ENCODE results near the gene TRIL.
A peak's percentile ranks its signal among the peaks of the same experiment; 100 is the strongest.

TRIL gene

DNA sequence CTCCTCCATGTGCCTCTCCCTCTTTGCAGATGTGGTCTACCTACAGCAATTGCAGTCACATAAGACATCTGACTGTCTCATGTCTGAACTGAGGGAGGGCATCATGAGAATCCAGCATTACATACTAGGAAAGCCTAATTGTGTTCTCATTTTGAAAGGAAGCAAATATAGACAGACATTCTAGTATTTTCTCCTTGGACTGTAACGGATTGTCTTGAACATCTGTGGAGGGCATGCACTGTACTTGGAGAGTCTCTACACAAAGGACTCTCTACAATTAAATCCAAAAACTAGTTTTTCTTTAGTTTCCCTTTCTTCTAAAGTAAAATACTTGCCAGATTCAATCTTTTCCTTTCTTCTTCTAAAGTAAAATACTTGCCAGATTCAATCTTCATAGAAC, 34.7 kb upstream of the TRIL start:
- no peaks in the 10 kb centered on the region for H3K36me3 ChIP-seq (ENCODE audit: insufficient read depth, low read length)
- no peaks in the 10 kb centered on the region for H3K27me3 ChIP-seq (ENCODE audit: control insufficient read depth, insufficient read depth, low read length)
- no peak overlapping the region for H3K4me3 ChIP-seq (ENCODE audit: low read length)

DNA sequence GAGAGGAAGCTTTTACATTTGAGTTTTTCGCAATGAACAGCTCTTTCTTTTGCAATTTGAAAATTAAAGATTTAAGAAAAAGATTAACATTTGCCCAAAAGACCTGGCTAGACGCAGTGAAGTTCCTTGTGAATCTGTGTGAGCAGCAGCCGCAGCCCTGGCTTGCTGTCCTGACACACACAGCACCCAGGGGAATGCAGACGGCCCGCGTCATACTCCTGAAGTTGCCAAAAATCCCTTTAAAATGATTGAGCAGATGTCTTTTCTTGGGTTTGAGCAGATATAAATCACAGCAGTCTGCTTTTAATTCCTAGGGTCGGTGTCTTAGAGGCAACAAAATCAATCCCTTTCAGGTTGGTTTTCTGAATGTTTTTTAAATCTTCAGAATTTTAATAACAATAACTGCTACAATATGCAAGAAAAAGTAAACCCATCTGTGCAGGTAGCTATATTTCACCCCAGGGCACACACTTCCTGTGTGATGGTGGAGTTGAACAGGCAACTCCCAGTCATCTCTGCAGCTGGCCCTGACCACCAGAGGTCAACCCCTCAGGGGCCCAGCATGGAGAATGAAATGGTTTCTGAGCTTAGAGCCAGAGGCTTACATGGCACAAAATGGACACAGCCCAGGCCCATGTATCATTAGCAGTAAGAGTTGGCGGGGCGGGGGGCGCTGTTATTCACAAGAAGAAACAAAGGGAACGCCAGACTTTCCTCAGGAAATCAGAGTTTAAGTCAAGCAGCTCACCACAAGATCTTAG, 32.2 kb upstream of the TRIL start:
- H3K27me3 ChIP-seq (ENCODE audit: control insufficient read depth, insufficient read depth, low read length) = no peaks in the 10 kb centered on the region
- H3K36me3 ChIP-seq (ENCODE audit: insufficient read depth, low read length) = no peaks in the 10 kb centered on the region
- peak overlapping the region; percentile 34 for H3K4me2 ChIP-seq (ENCODE audit: low read length)
- no peak overlapping the region for H3K4me3 ChIP-seq (ENCODE audit: low read length)
- peaks cover 48% of the 10 kb centered on the region for H3K4me1 ChIP-seq (ENCODE audit: control insufficient read depth, insufficient read depth, low read length)
- no peaks in the 10 kb centered on the region for H3K9me3 ChIP-seq (replicated peaks; ENCODE audit: low read length)
- H3K9ac ChIP-seq (ENCODE audit: low read depth, low read length) = no peak overlapping the region

More for the DNA sequence above, 34.7 kb upstream of the TRIL start:
- Histone ChIP-seq H3K9me3 (replicated peaks; ENCODE audit: low read length) (no peaks in the 10 kb centered on the region), H3K4me2 (ENCODE audit: low read length) (no peak overlapping the region), H3K4me1 (ENCODE audit: control insufficient read depth, insufficient read depth, low read length) (peaks cover 30% of the 10 kb centered on the region), H3K9ac (ENCODE audit: low read depth, low read length) (no peak overlapping the region)

DNA sequence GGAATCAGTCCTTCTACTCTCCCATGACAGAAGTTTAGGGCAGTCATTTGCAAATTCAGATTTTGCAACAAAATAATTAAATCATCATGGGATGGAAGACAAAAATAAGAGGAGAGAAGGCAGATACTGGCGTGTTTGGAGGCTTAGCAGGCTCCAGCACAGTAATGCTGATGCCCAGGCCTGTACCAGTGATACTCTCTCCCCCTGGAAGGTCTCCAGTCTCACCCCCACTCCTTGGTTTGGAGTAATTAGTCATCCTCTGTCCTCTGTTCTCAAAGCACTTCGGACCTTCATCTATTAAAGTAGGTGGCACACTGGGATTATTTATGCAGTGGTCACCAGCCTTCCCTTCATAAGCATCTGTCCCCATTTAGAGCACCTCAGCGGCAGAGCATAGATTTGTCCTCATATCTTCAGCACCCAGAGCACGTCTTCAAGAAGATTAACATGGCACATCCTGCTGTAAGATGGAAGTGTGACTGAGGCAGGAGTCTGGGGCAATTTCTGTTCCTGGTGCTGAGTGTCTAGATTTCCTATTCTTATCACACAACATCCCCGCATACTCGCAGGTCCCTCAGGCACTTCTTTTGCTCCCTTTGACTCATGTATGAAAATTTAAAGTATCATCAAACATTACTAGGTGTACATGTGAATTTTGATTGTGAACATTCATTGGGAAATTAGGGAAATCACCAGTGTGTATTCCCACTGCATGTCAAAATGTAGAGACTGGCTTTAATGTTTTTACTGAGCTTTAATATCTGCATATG, 31.3 kb upstream of the TRIL start:
- Histone ChIP-seq H3K27me3 (ENCODE audit: control insufficient read depth, insufficient read depth, low read length) (no peaks in the 10 kb centered on the region), H3K9ac (ENCODE audit: low read depth, low read length) (no peak overlapping the region), H3K4me1 (ENCODE audit: control insufficient read depth, insufficient read depth, low read length) (peaks cover 56% of the 10 kb centered on the region), H3K4me3 (ENCODE audit: low read length) (no peak overlapping the region), H3K4me2 (ENCODE audit: low read length) (peak overlapping the region; percentile 34), H3K36me3 (ENCODE audit: insufficient read depth, low read length) (no peaks in the 10 kb centered on the region), H3K9me3 (replicated peaks; ENCODE audit: low read length) (no peaks in the 10 kb centered on the region)

DNA sequence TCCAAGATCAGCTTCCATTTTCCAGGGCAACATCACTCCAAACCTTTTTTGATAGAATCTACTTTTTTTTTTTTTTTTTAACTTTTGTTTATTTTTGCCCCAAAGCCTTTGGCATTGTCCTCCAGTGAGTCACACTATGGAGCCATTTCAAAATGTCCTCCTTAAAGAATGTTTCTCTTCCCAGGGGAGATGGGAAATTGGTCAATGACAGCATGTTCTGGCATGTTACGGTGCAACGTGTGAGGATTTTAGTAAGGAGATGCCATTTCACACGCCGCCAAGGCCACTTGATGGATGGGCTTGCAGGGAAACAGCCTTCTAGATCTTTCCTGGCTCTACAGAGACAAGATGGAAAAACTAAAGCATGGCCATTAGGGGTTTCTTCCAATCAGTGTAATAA, 30.7 kb upstream of the TRIL start:
- no peaks in the 10 kb centered on the region for H3K27me3 ChIP-seq (ENCODE audit: control insufficient read depth, insufficient read depth, low read length)
- no peak overlapping the region for H3K4me3 ChIP-seq (ENCODE audit: low read length)
- H3K9ac ChIP-seq (ENCODE audit: low read depth, low read length) = no peak overlapping the region
- H3K4me2 ChIP-seq (ENCODE audit: low read length) = peak overlapping the region; percentile 5
- no peaks in the 10 kb centered on the region for H3K36me3 ChIP-seq (ENCODE audit: insufficient read depth, low read length)
- H3K4me1 ChIP-seq (ENCODE audit: control insufficient read depth, insufficient read depth, low read length) = peaks cover 62% of the 10 kb centered on the region
- no peaks in the 10 kb centered on the region for H3K9me3 ChIP-seq (replicated peaks; ENCODE audit: low read length)

DNA sequence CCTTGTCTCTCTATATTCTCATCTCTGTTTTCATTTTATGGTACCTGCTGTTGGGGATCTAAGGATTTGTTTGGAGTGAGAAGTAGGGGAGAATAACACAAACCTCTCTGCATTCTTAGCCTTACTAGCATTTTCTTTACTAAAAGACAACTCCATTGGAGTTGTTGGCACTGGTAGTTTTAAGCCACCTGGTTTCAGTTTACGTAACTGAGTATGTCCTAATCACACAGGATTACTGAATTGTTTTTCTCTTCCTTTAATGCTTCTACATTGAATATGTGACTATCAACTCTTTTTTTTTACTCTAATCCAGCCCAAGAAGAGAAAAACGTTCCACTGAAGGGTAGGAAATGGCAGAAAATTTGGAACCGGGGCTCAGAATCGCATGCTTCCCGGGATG, 30.0 kb upstream of the TRIL start:
- no peak overlapping the region for H3K9ac ChIP-seq (ENCODE audit: low read depth, low read length)
- peaks cover 62% of the 10 kb centered on the region for H3K4me1 ChIP-seq (ENCODE audit: control insufficient read depth, insufficient read depth, low read length)
- H3K4me3 ChIP-seq (ENCODE audit: low read length) = no peak overlapping the region
- no peaks in the 10 kb centered on the region for H3K9me3 ChIP-seq (replicated peaks; ENCODE audit: low read length)
- no peak overlapping the region for H3K4me2 ChIP-seq (ENCODE audit: low read length)
- no peaks in the 10 kb centered on the region for H3K36me3 ChIP-seq (ENCODE audit: insufficient read depth, low read length)
- no peaks in the 10 kb centered on the region for H3K27me3 ChIP-seq (ENCODE audit: control insufficient read depth, insufficient read depth, low read length)

DNA sequence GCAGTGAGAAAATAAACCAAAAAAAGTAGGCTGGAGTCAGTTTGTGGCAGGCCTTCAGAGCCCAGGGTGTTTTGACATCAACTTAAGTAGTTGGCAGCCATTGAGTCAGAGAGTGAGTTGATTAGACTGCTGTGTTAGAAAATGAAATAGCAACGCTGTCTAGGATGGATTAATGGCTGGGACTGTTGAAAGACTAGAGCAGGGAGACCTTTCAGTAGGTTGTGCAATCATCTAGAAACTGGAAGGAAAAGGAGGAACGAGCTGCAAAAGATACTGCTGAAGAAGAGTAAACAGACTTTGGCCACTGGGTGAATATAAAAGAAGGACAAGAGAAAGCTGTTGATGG, 28.6 kb upstream of the TRIL start:
- Histone ChIP-seq H3K36me3 (ENCODE audit: insufficient read depth, low read length) (no peaks in the 10 kb centered on the region), H3K4me2 (ENCODE audit: low read length) (no peak overlapping the region), H3K4me1 (ENCODE audit: control insufficient read depth, insufficient read depth, low read length) (peaks cover 62% of the 10 kb centered on the region), H3K9me3 (replicated peaks; ENCODE audit: low read length) (no peaks in the 10 kb centered on the region), H3K9ac (ENCODE audit: low read depth, low read length) (no peak overlapping the region), H3K27me3 (ENCODE audit: control insufficient read depth, insufficient read depth, low read length) (no peaks in the 10 kb centered on the region), H3K4me3 (ENCODE audit: low read length) (no peak overlapping the region)

DNA sequence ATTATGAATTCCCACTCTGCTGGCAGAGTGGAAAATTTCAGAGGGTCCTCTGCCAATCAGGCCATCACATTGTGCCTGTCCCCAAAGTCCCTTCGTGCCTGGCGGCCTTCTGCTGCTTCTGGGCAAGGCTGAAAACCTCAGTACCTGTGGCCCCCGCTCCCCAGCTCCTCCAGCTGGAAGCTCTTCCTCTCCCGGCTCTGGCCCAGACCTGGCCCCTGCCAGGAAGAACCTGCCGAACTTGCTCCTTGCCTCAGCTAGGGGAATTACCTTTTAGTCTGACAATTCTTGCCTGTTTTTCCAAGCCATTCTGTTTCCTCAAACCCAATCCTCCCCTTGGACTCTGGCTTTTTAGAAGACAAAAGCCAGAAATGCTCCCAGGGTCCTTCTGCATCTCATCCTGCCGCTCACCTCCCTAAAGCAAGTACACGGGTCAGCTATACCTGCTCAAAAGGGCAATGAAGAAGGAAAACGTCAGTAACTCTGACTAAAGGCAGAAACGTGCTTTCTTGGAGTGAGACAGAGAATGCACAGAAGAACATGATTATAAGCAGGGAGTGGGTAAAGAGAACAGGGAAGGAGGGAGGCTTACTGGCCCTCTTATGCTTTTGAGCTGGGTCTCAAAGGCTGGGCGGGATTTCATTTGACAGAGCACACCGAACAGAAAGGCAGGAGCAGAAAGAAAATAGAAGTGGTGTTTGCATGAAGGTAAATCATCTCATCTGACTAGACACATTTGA, 28.1 kb upstream of the TRIL start:
- no peaks in the 10 kb centered on the region for H3K36me3 ChIP-seq (ENCODE audit: insufficient read depth, low read length)
- H3K4me1 ChIP-seq (ENCODE audit: control insufficient read depth, insufficient read depth, low read length) = peaks cover 62% of the 10 kb centered on the region
- H3K27me3 ChIP-seq (ENCODE audit: control insufficient read depth, insufficient read depth, low read length) = no peaks in the 10 kb centered on the region
- no peak overlapping the region for H3K4me3 ChIP-seq (ENCODE audit: low read length)
- H3K4me2 ChIP-seq (ENCODE audit: low read length) = no peak overlapping the region
- H3K9me3 ChIP-seq (replicated peaks; ENCODE audit: low read length) = no peaks in the 10 kb centered on the region
- H3K9ac ChIP-seq (ENCODE audit: low read depth, low read length) = no peak overlapping the region

DNA sequence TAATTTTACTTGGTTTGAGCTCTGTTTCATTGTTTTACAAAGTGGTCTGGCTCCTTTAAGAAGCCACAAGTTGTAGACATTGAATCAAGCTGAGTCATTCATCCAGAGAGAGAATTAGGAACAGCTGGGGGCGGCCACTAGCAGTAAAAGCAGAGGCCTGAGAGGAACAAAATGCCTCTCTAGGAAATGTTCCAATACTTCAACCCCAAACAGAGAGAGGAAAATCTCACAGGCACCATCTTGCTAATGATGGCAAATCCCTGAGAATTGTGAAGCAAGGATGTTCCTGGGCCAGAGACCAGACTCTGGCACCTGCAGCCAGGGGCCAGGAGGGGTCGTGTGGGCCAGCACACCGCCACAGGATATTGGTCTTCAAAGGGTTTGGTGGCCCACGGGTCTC, 26.5 kb upstream of the TRIL start:
- Histone ChIP-seq H3K4me2 (ENCODE audit: low read length) (peak overlapping the region; percentile 65), H3K36me3 (ENCODE audit: insufficient read depth, low read length) (no peaks in the 10 kb centered on the region), H3K27me3 (ENCODE audit: control insufficient read depth, insufficient read depth, low read length) (no peaks in the 10 kb centered on the region), H3K9ac (ENCODE audit: low read depth, low read length) (no peak overlapping the region), H3K4me3 (ENCODE audit: low read length) (peak overlapping the region; percentile 43), H3K9me3 (replicated peaks; ENCODE audit: low read length) (no peaks in the 10 kb centered on the region), H3K4me1 (ENCODE audit: control insufficient read depth, insufficient read depth, low read length) (peaks cover 51% of the 10 kb centered on the region)

DNA sequence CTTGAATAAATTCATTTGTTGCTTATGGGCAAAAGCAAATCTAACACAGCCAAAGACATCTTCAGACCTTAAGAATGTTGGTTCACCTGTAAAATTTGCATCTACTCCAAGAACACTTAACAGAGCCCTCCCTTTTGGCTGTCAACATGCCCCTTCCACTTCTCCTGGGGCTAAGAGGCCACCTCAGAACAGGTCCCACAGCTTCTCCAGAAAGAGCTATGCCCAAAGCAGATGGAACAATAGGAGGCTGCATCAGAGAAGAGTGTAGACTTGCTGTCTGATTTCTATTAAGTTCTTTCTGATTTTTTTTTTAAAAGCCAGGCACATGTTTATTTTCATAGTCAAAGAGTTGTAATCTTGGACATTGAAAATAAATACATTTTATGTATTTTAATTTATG, 26.1 kb upstream of the TRIL start:
- H3K36me3 ChIP-seq (ENCODE audit: insufficient read depth, low read length) = no peaks in the 10 kb centered on the region
- H3K4me2 ChIP-seq (ENCODE audit: low read length) = peak overlapping the region; percentile 5
- no peaks in the 10 kb centered on the region for H3K9me3 ChIP-seq (replicated peaks; ENCODE audit: low read length)
- no peak overlapping the region for H3K4me3 ChIP-seq (ENCODE audit: low read length)
- H3K27me3 ChIP-seq (ENCODE audit: control insufficient read depth, insufficient read depth, low read length) = no peaks in the 10 kb centered on the region
- H3K9ac ChIP-seq (ENCODE audit: low read depth, low read length) = no peak overlapping the region
- H3K4me1 ChIP-seq (ENCODE audit: control insufficient read depth, insufficient read depth, low read length) = peaks cover 47% of the 10 kb centered on the region

DNA sequence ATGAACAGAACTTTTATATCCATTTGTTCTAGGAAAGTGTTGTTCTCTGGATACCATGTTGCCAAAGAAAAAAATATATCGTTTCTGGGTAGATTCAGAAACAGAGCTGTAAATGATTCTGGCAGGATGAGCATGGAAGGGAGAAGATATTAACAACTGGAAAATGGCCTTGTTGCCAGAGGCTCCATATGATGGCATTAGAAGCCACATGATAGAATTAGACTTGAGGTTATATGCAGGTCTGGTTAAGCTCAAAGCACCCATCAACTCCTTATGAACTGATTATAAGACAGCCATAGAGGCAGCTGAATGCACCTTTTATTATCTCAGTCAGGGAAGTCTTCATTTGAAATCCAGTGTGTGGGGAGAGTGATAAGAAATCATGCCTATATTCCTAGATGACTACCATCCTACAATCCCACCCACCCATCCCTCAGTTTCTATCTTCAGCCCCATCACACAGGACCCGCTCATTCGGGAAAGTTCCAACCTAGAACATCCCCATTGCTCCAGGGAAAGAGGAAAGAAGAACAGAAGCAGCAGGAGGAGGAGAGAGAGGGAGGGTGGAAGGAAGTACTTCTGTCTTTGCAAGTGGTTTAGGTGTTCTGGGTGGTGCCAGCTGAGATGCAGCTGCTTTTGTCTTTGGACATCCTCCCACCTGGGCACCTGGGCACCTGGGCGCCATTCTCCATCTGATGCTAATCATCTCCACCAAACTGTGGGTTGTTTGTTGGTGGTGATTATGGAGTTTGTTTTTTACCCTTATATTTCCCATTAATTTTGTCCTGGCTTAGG, 25.5 kb upstream of the TRIL start:
- Histone ChIP-seq H3K9ac (ENCODE audit: low read depth, low read length) (no peak overlapping the region), H3K9me3 (replicated peaks; ENCODE audit: low read length) (no peaks in the 10 kb centered on the region), H3K4me1 (ENCODE audit: control insufficient read depth, insufficient read depth, low read length) (peaks cover 40% of the 10 kb centered on the region)

DNA sequence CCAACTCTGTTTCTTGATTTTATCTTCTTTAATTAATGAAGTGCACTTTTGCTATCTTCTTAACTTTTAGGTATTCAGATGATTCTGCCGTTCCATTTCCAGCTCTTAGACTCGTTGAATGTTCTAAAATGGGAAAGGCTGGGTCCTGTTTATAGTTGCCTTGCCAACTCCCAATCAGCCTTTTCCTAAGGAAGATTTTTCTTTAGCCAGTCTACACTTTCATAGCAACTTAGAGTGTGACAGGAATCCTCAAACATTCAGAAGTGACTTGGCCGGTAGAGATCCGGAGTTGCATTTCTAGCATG, 23.0 kb upstream of the TRIL start:
- H3K9ac ChIP-seq (ENCODE audit: low read depth, low read length) = no peak overlapping the region

More for the DNA sequence above, 25.5 kb upstream of the TRIL start:
- Histone ChIP-seq H3K27me3 (ENCODE audit: control insufficient read depth, insufficient read depth, low read length) (no peaks in the 10 kb centered on the region), H3K4me3 (ENCODE audit: low read length) (no peak overlapping the region), H3K4me2 (ENCODE audit: low read length) (no peak overlapping the region), H3K36me3 (ENCODE audit: insufficient read depth, low read length) (no peaks in the 10 kb centered on the region)

More for the DNA sequence above, 23.0 kb upstream of the TRIL start:
- H3K9me3 ChIP-seq (replicated peaks; ENCODE audit: low read length) = peaks cover 3% of the 10 kb centered on the region
- H3K4me2 ChIP-seq (ENCODE audit: low read length) = no peak overlapping the region
- H3K27me3 ChIP-seq (ENCODE audit: control insufficient read depth, insufficient read depth, low read length) = no peaks in the 10 kb centered on the region
- peaks cover 19% of the 10 kb centered on the region for H3K4me1 ChIP-seq (ENCODE audit: control insufficient read depth, insufficient read depth, low read length)
- no peak overlapping the region for H3K4me3 ChIP-seq (ENCODE audit: low read length)
- no peaks in the 10 kb centered on the region for H3K36me3 ChIP-seq (ENCODE audit: insufficient read depth, low read length)
